SU-DHL-6 (cell line): ENCODE measurements around the gene DLG1.

ENCODE experiments used
- CTCF ChIP-seq: fragments of 200-600 bp; sonication (generic); IDR thresholded peaks from one replicate; pipeline ENCODE4 v1.5.1; 2017; ENCODE audit warnings: antibody characterized with exemption, mild to moderate bottlenecking, low read length, moderate library complexity; ENCODE audit not compliant: insufficient read depth, poor library complexity, severe bottlenecking
- EZH2phosphoT487 ChIP-seq: fragments of 200-600 bp; sonication (generic), shearing (Covaris generic); conservative IDR thresholded peaks from 2 replicates; pipeline ENCODE4 v1.6.1; 2018; ENCODE audit warnings: mild to moderate bottlenecking, antibody characterized with exemption, low read length, moderate library complexity, mixed read lengths

GRCh38 chr3:197257711-197258110 lies 40.7 kb downstream of the DLG1 start:
- TF ChIP-seq CTCF (no peak), EZH2phosphoT487 (no peak)
